Activated CD8-positive, alpha-beta memory T cell treated with anti-CD3 and anti-CD28 coated beads for 36 hours (primary cell): ENCODE measurements around the gene DNPEP. TPM values are rescaled to one million over a fixed set of nuclear protein-coding genes. Genes with fewer than 3 reads are reported as not detected.

Source experiments
- CTCF ChIA-PET: fragments of 350-600 bp; sonication (Branson Sonifier 250); formaldehyde crosslinking; loops from one replicate; lab custom pipeline; 2021; ENCODE audit warnings: antibody characterized with exemption; lab: Charles Lee
- POLR2A ChIA-PET: fragments of 350-600 bp; sonication (Branson Sonifier 250); formaldehyde crosslinking; loops from one replicate; lab custom pipeline; 2021; ENCODE audit warnings: antibody characterized with exemption; lab: Charles Lee
- total RNA-seq, 2 experiments: library from RNA; stranded (reverse); gene quantifications; one replicate each; pipeline ENCODE4 v1.2.3, GENCODE V29; 2021

DNPEP gene
- total RNA-seq, 2 experiments from 2014 or later = 110 to 115 TPM

GRCh38 chr2:219344751-219345430 lies 42.8 kb downstream of the DNPEP start:
- ChIA-PET CTCF (interaction anchor here (1.1 kb wide), 1 partner anchor 364 kb away, joined by 3 read pairs; no protein-coding TSS in a partner anchor), POLR2A (no interaction called here)

GRCh38 chr2:219335373-219335786 lies 52.3 kb downstream of the DNPEP start:
- POLR2A ChIA-PET = no interaction called here
- CTCF ChIA-PET = no interaction called here

- CTCF ChIA-PET = interaction anchor here (1.2 kb wide), 1 partner anchor 39 kb away, joined by 3 read pairs; no protein-coding TSS in a partner anchor
- POLR2A ChIA-PET = no interaction called here
These were observed 53.6 kb downstream of the DNPEP start for GRCh38 chr2:219334076-219334475.

GRCh38 chr2:219332542-219332941 lies 55.2 kb downstream of the DNPEP start, which contains the start of gene RESP18:
TSS of gene RESP18 (minus strand) at chr2:219332744.
- CTCF ChIA-PET = interaction anchor here (1.2 kb wide), 1 partner anchor 305 kb away, joined by 4 read pairs; no protein-coding TSS in a partner anchor
- POLR2A ChIA-PET = no interaction called here

- ChIA-PET POLR2A (no interaction called here), CTCF (interaction anchor here (1.1 to 1.2 kb wide), 3 partner anchors 10 to 304 kb away, joined by 3 to 4 read pairs (median 4); no protein-coding TSS in a partner anchor)
These were observed 56.0 kb downstream of the DNPEP start for GRCh38 chr2:219331560-219332213.

GRCh38 chr2:219327719-219328118 lies 60.0 kb downstream of the DNPEP start:
- CTCF ChIA-PET = no interaction called here

GRCh38 chr2:219325657-219326315 lies 61.9 kb downstream of the DNPEP start:
- POLR2A ChIA-PET = no interaction called here
- CTCF ChIA-PET = no interaction called here

More at GRCh38 chr2:219327719-219328118, 60.0 kb downstream of the DNPEP start:
- POLR2A ChIA-PET = no interaction called here

- CTCF ChIA-PET = interaction anchor here (1.2 kb wide), 1 partner anchor 39 kb away, joined by 3 read pairs; no protein-coding TSS in a partner anchor
- POLR2A ChIA-PET = no interaction called here
These were observed 62.6 kb downstream of the DNPEP start for GRCh38 chr2:219325136-219325535.

- ChIA-PET POLR2A (no interaction called here), CTCF (interaction anchor here (0.6 to 0.7 kb wide), 2 partner anchors 112 to 826 kb away, joined by 5 read pairs; no protein-coding TSS in a partner anchor)
These were observed 64.3 kb downstream of the DNPEP start for GRCh38 chr2:219323434-219323833.

Other genes with a start within 250 kb of the DNPEP start
- gene NHEJ1, start 227.1 kb downstream of the DNPEP start, total RNA-seq = 10 to 100 TPM; 20.0 to 20.9 TPM
- gene SLC23A3, start 217.9 kb downstream of the DNPEP start, total RNA-seq = 1 to 10 TPM; 1.8 to 2.9 TPM
- 10 to 100 TPM; 53.8 to 58.2 TPM for gene CNPPD1, start 211.0 kb downstream of the DNPEP start, total RNA-seq
- gene RETREG2, start 209.6 kb downstream of the DNPEP start, total RNA-seq = 10 to 100 TPM; 68.3 to 69.1 TPM
- gene ZFAND2B, start 181.1 kb downstream of the DNPEP start, total RNA-seq = 10 to 100 TPM; 29.3 to 33.3 TPM
- gene ABCB6, start 169.0 kb downstream of the DNPEP start, total RNA-seq = 10 to 100 TPM; 20.8 to 25.6 TPM
- gene ATG9A, start 158.3 kb downstream of the DNPEP start, total RNA-seq = 10 to 100 TPM; 55.9 to 57.4 TPM
- gene ANKZF1, start 158.1 kb downstream of the DNPEP start, total RNA-seq = 100 to 1,000 TPM; 109 TPM
- gene GLB1L, start 142.5 kb downstream of the DNPEP start, total RNA-seq = 1 to 10 TPM; 3.8 to 4.2 TPM
- gene STK16, start 142.4 kb downstream of the DNPEP start, total RNA-seq = 10 to 100 TPM; 34.4 to 35.8 TPM
- gene TUBA4B, start 134.7 kb downstream of the DNPEP start, total RNA-seq = not detected
- 100 to 1,000 TPM; 221 TPM for gene TUBA4A, start 134.0 kb downstream of the DNPEP start, total RNA-seq
- gene DNAJB2, start 108.5 kb downstream of the DNPEP start, total RNA-seq = 10 to 100 TPM; 50.2 to 53.5 TPM
- gene PTPRN, start 78.5 kb downstream of the DNPEP start, total RNA-seq = under 1 TPM; 0.04 to 0.42 TPM
- gene RESP18, start 55.2 kb downstream of the DNPEP start, total RNA-seq = not detected
- gene DES, start 30.5 kb upstream of the DNPEP start, total RNA-seq = not detected
- under 1 TPM; 0.78 to 0.95 TPM for gene SPEG, start 46.9 kb upstream of the DNPEP start, total RNA-seq
- 10 to 100 TPM; 37.5 to 40.5 TPM for gene GMPPA, start 111.0 kb upstream of the DNPEP start, total RNA-seq
- not detected for gene ASIC4, start 126.6 kb upstream of the DNPEP start, total RNA-seq
- 10 to 100 TPM; 36.4 to 36.8 TPM for gene CHPF, start 155.9 kb upstream of the DNPEP start, total RNA-seq
- 1 to 10 TPM; 5.9 to 7.1 TPM for gene TMEM198, start 156.1 kb upstream of the DNPEP start, total RNA-seq
- 1 to 10 TPM in 1 of 2 experiments, under 1 TPM in 1; 0.99 to 1.2 TPM for gene OBSL1, start 183.6 kb upstream of the DNPEP start, total RNA-seq
- not detected for gene INHA, start 184.4 kb upstream of the DNPEP start, total RNA-seq
- 10 to 100 TPM; 25.9 to 27.6 TPM for gene STK11IP, start 209.9 kb upstream of the DNPEP start, total RNA-seq
- under 1 TPM; 0.04 to 0.08 TPM for gene SLC4A3, start 239.7 kb upstream of the DNPEP start, total RNA-seq